Activated CD8-positive, alpha-beta T cell treated with anti-CD3 and anti-CD28 coated beads for 36 hours (primary cell): ENCODE data around the gene MRM2. TPM values are rescaled to one million over a fixed set of nuclear protein-coding genes. Genes with fewer than 3 reads are reported as not detected.

ENCODE experiments used
- ATAC-seq: fragments of 200-7000 bp; cut with Tn5 transposase; one replicate; pipeline ENCODE4 v1.10.0; 2021; ENCODE audit warnings: mild to moderate bottlenecking, moderate library complexity
- CTCF ChIA-PET: fragments of 350-600 bp; sonication (Branson Sonifier 250); formaldehyde crosslinking; loops from one replicate; lab custom pipeline; 2021; ENCODE audit warnings: antibody characterized with exemption; lab: Charles Lee
- POLR2A ChIA-PET: fragments of 350-600 bp; sonication (Branson Sonifier 250); formaldehyde crosslinking; loops from one replicate; lab custom pipeline; 2021; ENCODE audit warnings: antibody characterized with exemption; lab: Charles Lee
- DNase-seq: peaks from one replicate; pipeline ENCODE4 v3.0.0-alpha.2; 2020
- H3K27ac Mint-ChIP-seq: one replicate; pipeline ENCODE4 v1.8.0; 2021; ENCODE audit warnings: mild to moderate bottlenecking, mixed read lengths
- H3K27me3 Mint-ChIP-seq: one replicate; pipeline ENCODE4 v1.8.0; 2021; ENCODE audit warnings: mixed read lengths
- H3K36me3 Mint-ChIP-seq: one replicate; pipeline ENCODE4 v1.8.0; 2021; ENCODE audit warnings: low read depth, mixed read lengths
- H3K4me1 Mint-ChIP-seq: one replicate; pipeline ENCODE4 v1.8.0; 2021; ENCODE audit warnings: low read depth, mixed read lengths
- H3K4me3 Mint-ChIP-seq: one replicate; pipeline ENCODE4 v1.8.0; 2021; ENCODE audit warnings: mild to moderate bottlenecking, moderate library complexity, mixed read lengths
- H3K9me3 Mint-ChIP-seq: one replicate; pipeline ENCODE4 v1.8.0; 2021; ENCODE audit warnings: mixed read lengths
- intact Hi-C: fragments of 100-400 bp; cut with micrococcal nuclease; formaldehyde crosslinking; loops from one replicate; pipeline ENCODE4 v1.10.0; 2022
- total RNA-seq, 2 experiments: library from RNA; stranded (reverse); gene quantifications; one replicate each; pipeline ENCODE4 v1.2.3, GENCODE V29; 2021
- TF ChIP-seq, protein P1 (sequence below): fragments of 200-600 bp; IDR thresholded peaks from one replicate; pipeline ENCODE4 v1.8.0; 2022; ENCODE audit warnings: antibody characterized with exemption, mild to moderate bottlenecking

Gene MRM2
- total RNA-seq, 2 experiments from 2014 or later: 30.3 to 31.9 TPM

DNA sequence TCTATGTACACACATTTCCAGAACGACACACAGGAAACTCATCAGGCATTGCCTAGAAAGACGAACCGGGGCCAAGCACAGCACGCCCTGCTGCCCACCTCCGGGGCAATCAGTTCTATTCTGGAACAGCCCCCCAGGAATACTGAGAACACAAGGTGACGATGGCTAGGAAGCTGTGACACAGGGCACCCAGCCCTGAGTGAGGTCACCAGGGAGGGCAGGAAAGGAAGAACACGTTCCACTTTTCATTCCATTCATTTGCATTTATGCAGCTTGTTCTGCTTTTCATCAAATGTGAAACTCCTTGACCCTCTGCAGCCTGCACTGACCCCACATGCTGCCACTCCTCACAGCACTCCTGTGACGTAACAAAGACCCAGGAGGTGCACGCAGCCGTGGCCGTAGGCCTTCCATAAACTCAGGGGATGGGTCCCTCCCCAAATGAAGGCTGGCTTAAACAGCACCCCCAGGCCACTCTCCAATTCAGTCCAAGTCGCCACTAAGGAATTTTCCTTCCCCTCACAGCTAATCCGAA is 38.2 kb downstream of the MRM2 start:
- TF ChIP-seq, protein P1, sequence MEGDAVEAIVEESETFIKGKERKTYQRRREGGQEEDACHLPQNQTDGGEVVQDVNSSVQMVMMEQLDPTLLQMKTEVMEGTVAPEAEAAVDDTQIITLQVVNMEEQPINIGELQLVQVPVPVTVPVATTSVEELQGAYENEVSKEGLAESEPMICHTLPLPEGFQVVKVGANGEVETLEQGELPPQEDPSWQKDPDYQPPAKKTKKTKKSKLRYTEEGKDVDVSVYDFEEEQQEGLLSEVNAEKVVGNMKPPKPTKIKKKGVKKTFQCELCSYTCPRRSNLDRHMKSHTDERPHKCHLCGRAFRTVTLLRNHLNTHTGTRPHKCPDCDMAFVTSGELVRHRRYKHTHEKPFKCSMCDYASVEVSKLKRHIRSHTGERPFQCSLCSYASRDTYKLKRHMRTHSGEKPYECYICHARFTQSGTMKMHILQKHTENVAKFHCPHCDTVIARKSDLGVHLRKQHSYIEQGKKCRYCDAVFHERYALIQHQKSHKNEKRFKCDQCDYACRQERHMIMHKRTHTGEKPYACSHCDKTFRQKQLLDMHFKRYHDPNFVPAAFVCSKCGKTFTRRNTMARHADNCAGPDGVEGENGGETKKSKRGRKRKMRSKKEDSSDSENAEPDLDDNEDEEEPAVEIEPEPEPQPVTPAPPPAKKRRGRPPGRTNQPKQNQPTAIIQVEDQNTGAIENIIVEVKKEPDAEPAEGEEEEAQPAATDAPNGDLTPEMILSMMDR: no peak
- Mint-ChIP-seq H3K4me3 (no peak overlapping the region), H3K27ac (no peak overlapping the region), H3K9me3 (no peaks in the 10 kb centered on the region), H3K4me1 (no peaks in the 10 kb centered on the region), H3K27me3 (no peaks in the 10 kb centered on the region), H3K36me3 (peaks cover 6% of the 10 kb centered on the region)
- DNase-seq (no peak), ATAC-seq (no peak)
- ChIA-PET POLR2A (no interaction called here), CTCF (interaction anchor here (0.8 kb wide), 1 partner anchor 9 kb away, joined by 3 read pairs; no protein-coding TSS in a partner anchor)
- intact Hi-C loops: no loop called here

DNA sequence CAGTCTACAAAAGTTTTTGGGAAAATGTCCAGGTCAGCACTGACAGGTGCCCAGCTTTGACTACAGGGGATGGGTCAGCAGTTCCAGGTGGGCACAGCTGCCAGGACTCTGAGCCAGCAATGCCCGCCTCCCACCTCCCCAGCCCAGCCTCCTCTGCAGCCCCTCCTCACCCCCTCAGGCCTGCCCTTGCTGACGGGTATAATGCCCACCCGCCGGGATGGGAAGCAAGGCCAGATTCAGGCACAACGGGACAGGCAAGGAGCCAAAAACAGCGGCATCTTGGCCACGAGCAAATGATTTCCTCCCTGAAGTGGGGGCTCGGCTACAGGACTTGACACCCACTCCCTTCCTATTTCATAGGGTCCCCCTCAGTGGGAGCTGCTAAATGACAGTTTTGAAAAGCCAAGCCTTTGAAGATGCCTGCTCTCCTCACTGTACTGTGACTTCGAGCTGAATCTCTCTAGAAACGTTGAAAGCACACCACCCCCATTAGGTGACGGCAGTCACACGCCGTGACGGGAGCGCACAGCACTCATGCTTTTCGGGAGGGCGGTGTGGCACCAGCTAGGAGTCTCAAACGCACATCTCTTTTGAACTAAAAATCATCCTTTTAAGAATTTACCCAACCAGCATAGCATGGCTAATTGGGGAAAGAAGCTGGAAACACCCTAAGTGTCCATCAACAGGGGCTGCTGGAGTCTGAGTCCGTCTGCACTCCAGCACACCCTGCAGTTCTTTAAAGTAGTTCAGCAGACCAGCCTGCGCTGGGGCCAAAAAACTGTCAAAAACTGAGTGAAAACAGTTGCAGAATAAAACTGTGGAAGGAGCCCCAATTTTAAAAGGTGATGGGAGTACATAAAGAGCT is 38.9 kb downstream of the MRM2 start:
- intact Hi-C loops: no loop called here
- no peaks in the 10 kb centered on the region for H3K27me3 Mint-ChIP-seq
- ATAC-seq: no peak
- ChIA-PET POLR2A (no interaction called here), CTCF (interaction anchor here (0.8 kb wide), 1 partner anchor 8 kb away, joined by 3 read pairs; no protein-coding TSS in a partner anchor)
- no peak for DNase-seq
- H3K4me1 Mint-ChIP-seq: no peaks in the 10 kb centered on the region
- H3K27ac Mint-ChIP-seq: no peak overlapping the region
- no peaks in the 10 kb centered on the region for H3K9me3 Mint-ChIP-seq
- TF ChIP-seq, protein P1: no peak
- no peak overlapping the region for H3K4me3 Mint-ChIP-seq
- peaks cover 6% of the 10 kb centered on the region for H3K36me3 Mint-ChIP-seq

DNA sequence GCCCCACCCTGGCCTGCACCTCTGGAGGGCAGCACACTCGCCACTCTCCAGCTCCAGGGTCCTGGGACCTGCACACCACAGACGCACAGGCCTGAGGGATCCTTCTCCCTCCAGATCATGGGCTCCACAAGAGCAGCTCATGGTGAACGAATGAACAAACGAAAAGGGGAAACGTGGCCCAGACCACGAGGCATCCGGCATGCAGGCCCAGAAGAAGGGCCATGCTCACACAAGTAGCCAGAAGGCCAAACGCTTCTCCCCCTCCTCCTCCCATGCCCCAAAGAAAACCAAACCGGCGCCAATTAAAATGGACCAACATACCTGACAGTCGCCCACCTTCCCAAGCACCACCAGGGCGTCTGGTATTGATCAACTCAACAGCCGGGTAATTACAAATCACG is 39.6 kb downstream of the MRM2 start:
- Mint-ChIP-seq H3K4me1 (peaks cover 1% of the 10 kb centered on the region), H3K9me3 (no peaks in the 10 kb centered on the region), H3K36me3 (peaks cover 6% of the 10 kb centered on the region), H3K27ac (no peak overlapping the region), H3K4me3 (no peak overlapping the region), H3K27me3 (no peaks in the 10 kb centered on the region)
- POLR2A ChIA-PET: no interaction called here
- ATAC-seq (no peak), DNase-seq (no peak)
- TF ChIP-seq, protein P1: no peak
- intact Hi-C loops: no loop called here
- CTCF ChIA-PET: no interaction called here

DNA sequence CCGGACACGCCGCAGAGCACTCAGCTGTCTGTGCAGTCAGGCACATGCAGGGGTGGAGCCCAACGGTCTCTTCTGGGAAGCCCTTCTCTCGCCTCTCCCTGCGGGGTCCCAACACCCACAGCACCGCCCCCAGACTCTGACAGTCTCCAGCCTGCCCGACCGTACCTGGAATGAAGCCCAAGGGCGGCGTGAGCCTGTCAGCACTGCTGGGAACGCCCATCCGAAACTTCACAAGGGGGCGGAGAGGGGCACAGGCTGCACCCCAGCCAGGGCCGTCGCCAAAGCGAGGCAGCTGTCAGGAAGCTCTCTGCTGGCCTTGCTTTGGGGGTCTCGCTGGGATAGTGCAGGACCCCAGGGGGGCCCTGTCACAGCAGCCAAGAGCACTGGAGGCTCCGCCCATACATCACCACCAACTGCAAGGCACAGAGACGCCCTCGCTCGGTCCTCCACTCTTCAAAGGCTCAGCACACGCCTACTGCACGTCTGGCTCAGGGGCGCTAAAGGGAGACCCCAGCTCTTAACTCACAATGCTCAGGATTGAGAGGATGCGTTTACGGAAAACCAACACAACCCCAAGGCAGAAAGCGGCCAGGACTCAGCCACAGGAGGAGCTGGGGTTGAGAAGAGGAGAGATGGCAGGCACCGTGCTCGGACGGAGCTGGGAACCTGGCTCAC is 40.2 kb downstream of the MRM2 start:
- H3K27ac Mint-ChIP-seq: no peak overlapping the region

More for the DNA sequence above, 40.2 kb downstream of the MRM2 start:
- POLR2A ChIA-PET: no interaction called here
- H3K9me3 Mint-ChIP-seq: no peaks in the 10 kb centered on the region
- H3K4me1 Mint-ChIP-seq: peaks cover 4% of the 10 kb centered on the region
- peaks cover 10% of the 10 kb centered on the region for H3K36me3 Mint-ChIP-seq
- no peaks in the 10 kb centered on the region for H3K27me3 Mint-ChIP-seq
- H3K4me3 Mint-ChIP-seq: no peak overlapping the region
- intact Hi-C loops: no loop called here
- CTCF ChIA-PET: no interaction called here
- no peak for DNase-seq
- TF ChIP-seq, protein P1: no peak
- no peak for ATAC-seq
